GM21526 (cell line): Measurements from ENCODE around the gene GMEB2.
"Not testable (repeated sequence)": the region's sequence is repeated elsewhere in the genome, so short reads cannot be mapped to it uniquely, and the experiment has no call there.

Experiments
- ATAC-seq: cut with Tn5 transposase; IDR thresholded peaks from one replicate; pipeline ENCODE4 v1.9.1; 2021; ENCODE audit warnings: moderate library complexity; ENCODE audit not compliant: unreplicated experiment, low FRiP score

GMEB2 gene

DNA sequence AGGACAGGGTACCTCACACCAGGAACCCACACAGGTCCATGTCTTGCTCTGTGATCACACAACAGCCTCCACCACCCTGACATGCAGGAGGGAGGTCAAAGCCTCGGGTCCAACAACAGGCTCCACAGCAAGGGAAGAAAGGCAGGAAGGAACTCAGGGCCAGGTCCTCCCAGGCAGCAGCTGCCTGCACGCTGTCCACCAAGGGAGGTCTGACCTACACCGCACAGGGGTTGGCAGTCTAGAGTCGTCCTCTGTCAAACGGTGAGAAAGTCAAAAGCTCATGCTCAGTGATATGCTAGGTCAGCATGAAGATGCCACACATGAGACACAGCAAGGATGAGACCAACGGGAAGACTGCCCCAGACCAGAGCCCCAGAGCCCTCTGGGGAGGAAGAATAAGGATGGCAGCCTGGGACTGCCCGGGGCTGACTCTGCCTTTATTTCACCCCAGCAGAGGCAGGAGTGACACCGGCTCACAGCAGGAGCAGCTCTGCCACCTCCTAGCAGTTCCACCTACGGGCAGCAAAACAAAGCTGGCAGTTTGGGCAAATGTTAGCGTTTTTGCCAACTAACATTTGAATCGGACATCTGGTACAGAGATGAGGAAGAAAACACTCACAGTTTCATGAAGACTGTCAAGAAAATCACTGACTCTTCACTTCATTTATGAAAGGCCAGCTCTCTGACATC, 8.5 kb downstream of the GMEB2 start:
- ATAC-seq: no peak

DNA sequence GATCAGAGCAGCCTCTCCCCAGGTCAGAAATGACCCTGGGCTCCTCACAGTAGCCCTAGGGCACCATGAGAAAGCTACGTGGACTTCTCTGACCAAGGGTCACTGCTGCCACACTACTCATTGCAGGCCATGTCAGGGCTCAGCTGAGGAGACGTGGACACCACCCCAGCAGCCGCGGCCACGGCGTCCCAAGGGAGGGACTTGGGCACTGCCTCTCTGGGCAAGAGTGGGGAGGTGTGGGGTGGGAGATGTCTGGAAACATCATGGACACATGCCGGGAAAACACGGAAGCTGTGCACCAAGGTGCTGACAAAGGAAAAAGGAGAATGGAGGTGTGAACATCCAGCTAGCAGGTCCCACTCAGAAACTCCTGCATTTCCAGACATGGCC, 9.0 kb downstream of the GMEB2 start:
- no peak for ATAC-seq

DNA sequence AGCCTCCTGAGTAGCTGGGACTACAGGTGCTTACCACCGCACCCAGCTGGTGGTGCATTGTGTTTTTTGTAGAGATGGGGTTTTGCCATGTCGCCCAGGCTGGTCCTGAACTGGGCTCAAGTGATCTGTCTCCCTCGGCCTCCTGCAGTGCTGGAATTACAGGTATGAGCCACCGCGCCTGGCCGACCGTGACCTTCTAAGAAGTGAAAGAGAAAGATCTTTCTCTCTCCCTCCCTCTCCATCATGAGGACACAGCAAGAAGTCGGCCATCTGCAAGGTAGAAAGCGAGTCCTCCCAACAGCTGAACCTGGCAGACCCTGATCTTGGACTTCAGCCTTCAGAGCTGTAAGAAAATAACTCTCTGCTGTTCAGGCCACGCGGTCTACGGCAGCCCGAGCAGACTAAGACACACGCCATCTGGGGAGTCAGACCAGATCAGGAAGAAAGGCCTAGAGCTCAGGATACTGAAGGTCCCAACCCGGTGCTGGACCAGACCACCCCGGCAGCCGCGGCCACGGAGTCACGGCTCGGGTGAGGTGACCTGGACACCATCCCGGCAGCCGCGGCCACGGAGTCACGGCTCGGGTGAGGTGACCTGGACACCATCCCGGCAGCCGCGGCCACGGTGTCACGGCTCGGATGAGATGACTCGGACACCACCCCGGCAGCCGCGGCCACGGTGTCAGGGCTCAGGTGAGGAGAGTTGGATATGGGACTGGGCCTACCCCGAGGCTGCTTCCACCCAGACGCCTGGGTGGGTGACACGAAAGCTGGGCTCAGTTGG, 9.6 kb downstream of the GMEB2 start:
- no peak for ATAC-seq

GRCh38 chr20:63613863-63614594, 12.9 kb downstream of the GMEB2 start:
- not testable (repeated sequence) for ATAC-seq

DNA sequence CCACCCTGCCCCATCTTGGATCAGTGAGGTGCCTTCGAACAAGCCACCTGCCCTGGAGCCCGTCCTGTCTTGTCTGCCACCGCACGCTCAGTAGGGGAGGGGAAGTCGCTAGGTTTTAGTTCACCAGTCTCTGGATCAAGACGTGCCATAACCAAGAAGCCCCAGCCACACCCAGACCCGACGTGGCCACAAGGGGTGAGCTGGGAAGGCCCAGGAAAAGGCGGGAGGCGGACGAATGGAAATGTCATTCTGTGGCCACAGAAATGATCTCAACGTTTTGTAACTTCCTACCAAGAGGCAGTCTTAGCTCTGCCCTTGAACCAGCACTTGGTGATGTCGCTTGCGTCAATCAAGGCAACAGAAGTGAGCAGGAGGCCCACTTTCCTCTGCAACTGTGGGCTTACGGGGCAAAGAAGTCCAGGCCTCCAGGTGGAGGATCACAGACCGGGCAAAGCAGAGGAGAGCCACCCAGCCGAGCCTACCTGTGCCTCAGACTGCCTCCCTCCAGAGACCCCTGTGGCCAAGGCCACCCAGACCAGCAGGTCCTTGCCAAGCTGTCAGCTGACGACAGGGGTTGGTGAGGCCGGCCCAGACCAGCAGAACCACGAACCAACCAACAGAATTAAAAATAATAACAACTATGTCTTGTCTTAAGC, 14.5 kb downstream of the GMEB2 start:
- ATAC-seq: no peak

DNA sequence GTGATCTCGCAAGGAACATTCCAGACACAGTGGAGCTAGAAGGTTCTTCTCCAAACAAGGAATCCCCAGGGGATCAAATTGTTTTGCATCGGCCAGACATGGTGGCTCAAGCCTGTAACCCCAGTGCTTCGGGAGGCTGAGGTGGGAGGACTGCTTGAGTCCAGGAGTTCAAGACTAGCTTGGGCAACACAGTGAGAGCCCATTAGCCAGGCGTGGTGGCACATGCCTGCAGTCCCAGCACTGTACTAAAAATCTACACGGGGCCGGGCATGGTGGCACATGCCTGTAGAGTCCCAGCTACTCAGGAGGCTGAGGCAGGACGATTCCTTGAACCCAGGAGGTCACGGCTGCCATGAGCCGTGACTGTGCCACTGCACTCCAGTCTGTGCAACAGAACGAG, 15.3 kb downstream of the GMEB2 start:
- no peak for ATAC-seq

- ATAC-seq: no peak
These were observed 16.1 kb downstream of the GMEB2 start for GRCh38 chr20:63610581-63611435.

DNA sequence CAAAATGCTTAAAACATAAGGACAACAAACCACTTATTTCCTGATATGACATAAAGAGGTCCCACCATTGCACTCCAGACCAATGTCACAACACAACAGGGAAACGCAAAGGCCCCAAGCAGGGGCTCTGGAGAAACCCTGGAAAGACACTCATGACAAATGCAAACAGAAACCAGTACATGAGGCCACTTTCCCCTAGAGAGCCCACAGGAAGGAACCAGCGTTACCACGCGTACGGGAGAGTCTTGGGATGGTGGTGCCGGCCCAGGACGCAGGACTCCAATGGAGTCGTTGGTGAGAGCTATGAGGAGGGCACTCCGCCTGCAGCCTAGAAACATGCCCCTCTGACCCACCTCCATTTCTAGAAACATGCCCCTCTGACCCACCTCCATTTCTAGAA, 20.2 kb downstream of the GMEB2 start:
- no peak for ATAC-seq

- ATAC-seq: no peak
These were observed 24.6 kb downstream of the GMEB2 start for GRCh38 chr20:63602321-63602720.

DNA sequence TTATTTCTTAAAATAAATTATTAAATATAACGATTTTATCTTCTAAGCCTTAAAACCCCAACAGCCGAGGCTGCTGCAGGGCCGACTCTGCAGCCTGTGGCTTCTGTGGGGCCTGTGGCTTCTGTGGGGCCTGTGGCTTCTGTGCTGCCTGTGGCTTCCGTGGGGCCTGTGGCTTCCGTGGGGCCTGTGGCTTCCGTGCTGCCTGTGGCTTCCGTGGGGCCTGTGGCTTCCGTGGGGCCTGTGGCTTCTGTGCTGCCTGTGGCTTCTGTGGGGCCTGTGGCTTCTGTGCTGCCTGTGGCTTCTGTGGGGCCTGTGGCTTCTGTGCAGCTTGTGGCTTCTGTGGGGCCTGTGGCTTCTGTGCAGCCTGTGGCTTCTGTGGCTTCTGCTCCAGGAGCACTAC, 25.2 kb downstream of the GMEB2 start:
- not testable (repeated sequence) for ATAC-seq

DNA sequence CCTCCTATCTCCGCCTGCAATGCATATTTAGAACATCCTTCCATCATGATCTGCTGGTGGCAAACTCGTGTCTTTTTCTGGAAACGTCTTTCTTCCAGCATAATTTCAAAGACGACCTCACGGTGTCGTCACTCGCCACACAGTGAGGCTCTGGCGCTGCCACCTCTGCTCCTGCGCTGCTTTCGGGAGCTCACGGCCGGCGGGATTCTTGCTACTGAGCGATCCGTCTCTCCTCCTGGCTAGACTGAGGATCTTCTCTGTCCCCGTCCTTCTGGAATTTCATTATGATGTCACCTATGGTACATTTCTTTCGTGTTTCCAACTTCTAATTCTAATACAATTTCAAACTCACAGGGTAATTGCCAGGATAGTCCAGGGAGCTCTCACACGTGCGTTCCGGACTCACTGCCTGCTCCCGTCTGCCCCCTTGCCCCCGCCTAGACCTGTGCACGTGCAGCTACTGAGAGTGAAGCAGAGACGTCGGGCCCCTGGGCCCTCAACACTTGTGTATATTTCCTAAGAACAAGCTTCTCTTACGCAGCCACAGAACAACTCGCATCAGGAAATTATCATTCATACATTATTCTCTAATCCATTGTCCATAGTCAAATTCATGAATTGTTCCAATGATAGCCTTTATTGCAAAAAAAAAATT, 27.4 kb downstream of the GMEB2 start:
- ATAC-seq: no peak

DNA sequence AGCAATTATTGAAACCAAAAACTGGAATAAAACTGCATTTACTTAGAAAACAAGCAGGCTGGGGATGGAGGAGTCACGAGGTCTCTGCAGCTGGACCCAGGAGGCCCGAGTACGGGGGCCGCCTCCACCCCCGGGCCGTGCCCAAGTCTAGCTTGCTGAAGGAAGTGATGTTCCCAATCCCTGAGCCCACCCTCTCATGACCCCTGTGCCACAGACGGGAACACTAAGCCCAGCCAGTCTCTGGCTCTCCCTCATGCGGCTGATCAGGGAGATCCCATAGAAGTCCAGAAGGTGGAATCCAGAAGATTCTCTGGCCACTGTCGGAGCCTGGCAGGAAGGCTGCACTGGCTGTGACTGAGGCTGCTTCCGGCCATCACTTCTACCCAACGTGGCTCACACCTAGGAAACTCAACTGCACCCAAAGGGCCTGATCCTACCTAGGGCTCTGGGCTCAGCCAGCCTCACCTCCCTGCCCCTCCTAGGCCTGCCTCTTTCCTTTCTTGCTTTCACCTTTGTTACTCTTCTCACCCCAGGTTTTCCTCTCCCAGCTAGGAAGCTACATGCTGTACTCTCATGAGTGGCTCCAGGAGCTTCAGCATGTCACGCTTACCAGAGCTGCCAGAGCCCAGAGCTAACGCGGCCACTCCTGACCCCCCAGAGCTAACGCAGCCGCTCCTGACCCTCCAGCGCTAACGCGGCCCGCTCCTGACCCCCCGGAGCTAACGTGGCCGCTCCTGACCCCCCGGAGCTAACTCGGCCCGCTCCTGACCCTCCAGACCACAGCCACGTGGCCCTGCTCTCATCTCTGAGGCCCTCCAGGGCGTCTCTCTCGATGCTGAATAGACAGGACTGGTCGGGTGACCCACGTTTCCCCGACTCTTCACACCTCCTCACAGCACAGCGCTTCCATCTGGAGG, 28.2 kb downstream of the GMEB2 start:
- no peak for ATAC-seq

DNA sequence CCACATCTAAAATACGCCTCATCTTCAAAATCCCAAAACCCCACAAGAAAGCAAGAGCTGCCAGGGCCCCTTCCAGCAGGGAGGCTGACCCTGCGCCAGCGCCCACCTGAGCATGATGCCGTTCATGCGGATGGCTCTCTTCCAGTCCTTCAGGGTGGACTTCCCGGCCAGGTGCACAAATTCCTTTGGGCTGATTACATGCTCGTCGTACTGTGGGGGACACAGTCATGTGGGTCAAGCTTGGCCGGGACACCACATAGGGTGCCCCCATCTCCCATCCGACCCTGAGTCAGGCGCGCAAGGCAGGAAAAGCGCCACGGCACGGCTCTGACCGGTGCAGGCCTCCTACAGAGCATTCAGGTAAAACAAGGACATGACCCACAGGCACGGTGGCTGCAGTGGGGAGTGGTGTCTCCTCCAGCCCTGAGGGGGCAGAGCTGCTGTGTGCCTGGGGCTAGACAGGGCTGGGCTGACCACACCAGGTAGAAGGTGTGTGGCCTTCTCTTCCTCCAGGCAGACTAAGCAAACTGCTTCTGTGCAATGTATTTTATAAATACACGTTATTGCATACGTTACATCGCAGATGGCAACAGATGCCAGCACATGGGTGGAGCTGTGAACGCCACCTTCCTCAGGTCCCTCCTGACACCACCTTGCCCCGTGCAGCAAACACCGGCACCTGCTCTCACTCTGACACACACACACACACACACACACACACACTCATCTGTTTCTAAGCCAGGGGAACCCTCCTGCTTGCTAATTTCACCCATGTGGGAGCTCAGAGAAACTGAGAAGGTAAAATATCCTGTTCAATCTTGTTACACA, 29.0 kb downstream of the GMEB2 start:
- ATAC-seq: no peak

GRCh38 chr20:63596423-63596822, 30.5 kb downstream of the GMEB2 start:
- no peak for ATAC-seq

DNA sequence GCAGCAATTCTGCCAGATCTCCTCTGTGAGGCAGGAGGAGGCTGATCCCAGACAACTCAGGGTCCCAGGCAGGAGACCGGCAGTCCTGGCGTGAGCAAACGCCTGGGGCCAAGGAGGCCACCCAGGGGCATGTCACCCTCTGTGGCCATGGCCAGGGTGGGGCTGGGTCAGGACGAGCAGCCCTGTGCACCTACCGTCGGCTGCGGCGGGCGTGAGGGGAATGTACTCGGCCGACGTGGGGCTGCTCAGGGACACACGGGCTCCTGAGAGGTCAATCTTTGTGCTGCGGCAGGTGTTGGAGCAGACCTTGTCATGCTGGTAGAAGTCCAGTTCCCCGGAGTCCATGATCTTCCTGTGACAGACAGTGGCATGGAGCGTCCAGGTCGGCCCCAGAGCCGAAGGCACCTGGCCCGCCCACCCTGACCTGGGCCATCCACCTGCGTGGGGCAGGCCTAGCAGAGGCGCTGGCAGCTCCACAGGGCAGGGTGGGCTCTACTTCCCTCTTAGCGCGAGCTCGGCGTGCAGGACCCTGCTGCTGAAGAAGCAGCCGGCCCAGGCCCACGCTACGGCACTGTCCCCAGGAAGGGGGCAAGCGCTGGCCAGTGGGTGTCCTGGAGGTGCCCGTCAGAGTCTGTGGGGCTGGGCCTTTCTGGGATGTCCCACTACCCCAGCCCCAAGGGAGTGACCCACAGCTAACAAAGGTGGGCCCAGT, 31.3 kb downstream of the GMEB2 start:
- no peak for ATAC-seq

- ATAC-seq: no peak
These were observed 32.8 kb downstream of the GMEB2 start for GRCh38 chr20:63594043-63594561.

- no peak for ATAC-seq
These were observed 34.2 kb downstream of the GMEB2 start for GRCh38 chr20:63592661-63593060.
